ENCODE measurements around the gene BRINP3. TPM values are rescaled to one million over a fixed set of nuclear protein-coding genes. Genes with fewer than 3 reads are reported as not detected.

BRINP3 gene
- total RNA-seq, 1 experiment from 2014 or later = 0.28 TPM

DNA sequence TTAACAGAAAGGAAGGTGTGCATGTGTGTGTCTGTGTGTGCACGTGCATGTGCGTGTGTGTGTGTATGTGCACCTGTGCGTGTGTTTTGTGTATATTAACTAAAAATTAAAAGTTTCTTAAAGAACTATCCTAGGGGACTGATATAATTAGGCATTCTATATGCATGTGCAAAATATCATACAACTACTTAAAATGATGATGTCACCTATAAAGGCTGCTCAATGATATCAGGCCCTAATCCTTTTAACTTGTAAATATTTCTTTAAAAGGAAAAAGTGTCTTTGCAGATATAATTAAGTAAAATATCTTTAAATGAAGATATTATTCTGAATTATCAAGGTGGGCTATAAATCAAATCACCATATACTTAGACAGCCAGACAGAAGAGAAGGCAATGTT is 64.5 kb downstream of the BRINP3 start (continued):
- TF ChIP-seq, protein P1, sequence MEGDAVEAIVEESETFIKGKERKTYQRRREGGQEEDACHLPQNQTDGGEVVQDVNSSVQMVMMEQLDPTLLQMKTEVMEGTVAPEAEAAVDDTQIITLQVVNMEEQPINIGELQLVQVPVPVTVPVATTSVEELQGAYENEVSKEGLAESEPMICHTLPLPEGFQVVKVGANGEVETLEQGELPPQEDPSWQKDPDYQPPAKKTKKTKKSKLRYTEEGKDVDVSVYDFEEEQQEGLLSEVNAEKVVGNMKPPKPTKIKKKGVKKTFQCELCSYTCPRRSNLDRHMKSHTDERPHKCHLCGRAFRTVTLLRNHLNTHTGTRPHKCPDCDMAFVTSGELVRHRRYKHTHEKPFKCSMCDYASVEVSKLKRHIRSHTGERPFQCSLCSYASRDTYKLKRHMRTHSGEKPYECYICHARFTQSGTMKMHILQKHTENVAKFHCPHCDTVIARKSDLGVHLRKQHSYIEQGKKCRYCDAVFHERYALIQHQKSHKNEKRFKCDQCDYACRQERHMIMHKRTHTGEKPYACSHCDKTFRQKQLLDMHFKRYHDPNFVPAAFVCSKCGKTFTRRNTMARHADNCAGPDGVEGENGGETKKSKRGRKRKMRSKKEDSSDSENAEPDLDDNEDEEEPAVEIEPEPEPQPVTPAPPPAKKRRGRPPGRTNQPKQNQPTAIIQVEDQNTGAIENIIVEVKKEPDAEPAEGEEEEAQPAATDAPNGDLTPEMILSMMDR (IDR thresholded peaks at IDR 0.05) = no peak
- TF ChIP-seq, protein P2, sequence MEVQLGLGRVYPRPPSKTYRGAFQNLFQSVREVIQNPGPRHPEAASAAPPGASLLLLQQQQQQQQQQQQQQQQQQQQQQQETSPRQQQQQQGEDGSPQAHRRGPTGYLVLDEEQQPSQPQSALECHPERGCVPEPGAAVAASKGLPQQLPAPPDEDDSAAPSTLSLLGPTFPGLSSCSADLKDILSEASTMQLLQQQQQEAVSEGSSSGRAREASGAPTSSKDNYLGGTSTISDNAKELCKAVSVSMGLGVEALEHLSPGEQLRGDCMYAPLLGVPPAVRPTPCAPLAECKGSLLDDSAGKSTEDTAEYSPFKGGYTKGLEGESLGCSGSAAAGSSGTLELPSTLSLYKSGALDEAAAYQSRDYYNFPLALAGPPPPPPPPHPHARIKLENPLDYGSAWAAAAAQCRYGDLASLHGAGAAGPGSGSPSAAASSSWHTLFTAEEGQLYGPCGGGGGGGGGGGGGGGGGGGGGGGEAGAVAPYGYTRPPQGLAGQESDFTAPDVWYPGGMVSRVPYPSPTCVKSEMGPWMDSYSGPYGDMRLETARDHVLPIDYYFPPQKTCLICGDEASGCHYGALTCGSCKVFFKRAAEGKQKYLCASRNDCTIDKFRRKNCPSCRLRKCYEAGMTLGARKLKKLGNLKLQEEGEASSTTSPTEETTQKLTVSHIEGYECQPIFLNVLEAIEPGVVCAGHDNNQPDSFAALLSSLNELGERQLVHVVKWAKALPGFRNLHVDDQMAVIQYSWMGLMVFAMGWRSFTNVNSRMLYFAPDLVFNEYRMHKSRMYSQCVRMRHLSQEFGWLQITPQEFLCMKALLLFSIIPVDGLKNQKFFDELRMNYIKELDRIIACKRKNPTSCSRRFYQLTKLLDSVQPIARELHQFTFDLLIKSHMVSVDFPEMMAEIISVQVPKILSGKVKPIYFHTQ (CRISPR knock-in tag; IDR thresholded peaks at IDR 0.05) = no peak
- TF ChIP-seq, protein P3, sequence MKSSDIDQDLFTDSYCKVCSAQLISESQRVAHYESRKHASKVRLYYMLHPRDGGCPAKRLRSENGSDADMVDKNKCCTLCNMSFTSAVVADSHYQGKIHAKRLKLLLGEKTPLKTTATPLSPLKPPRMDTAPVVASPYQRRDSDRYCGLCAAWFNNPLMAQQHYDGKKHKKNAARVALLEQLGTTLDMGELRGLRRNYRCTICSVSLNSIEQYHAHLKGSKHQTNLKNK (CRISPR knock-in tag; IDR thresholded peaks at IDR 0.05) = no peak

DNA sequence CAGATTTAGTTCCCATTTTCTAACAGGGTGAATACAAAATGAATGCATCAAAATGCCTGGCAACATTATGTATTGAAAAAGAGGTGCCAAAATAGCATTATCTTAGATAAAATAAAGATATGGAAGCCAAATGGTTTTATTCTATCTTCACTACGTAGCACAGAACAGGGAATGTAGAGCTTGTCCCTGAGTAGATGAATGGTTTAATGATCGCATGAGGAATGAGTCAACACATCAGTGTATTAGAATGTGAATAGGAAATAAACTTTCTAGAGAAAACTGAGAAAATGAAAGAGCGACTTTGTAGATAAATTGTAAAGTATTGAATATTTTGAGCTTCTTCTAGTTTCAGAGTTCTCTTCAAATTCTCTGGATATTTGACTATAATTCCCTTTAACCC is 74.3 kb downstream of the BRINP3 start:
- H3K9me3 Mint-ChIP-seq = no peaks in the 10 kb centered on the region
- no peak for ATAC-seq
- H3K36me3 Mint-ChIP-seq = no peaks in the 10 kb centered on the region
- H3K27ac Mint-ChIP-seq = no peak overlapping the region
- no peaks in the 10 kb centered on the region for H3K27me3 Mint-ChIP-seq (ENCODE audit: low read depth)
- H3K4me1 Mint-ChIP-seq = no peaks in the 10 kb centered on the region
- TF ChIP-seq ELF4 (CRISPR knock-in tag; IDR thresholded peaks at IDR 0.05; ENCODE audit: low read depth) (no peak), JAZF1 (CRISPR knock-in tag; IDR thresholded peaks at IDR 0.05) (no peak), FOXP1 (CRISPR knock-in tag; IDR thresholded peaks at IDR 0.05; ENCODE audit: borderline replicate concordance) (no peak), ATF1 (CRISPR knock-in tag; IDR thresholded peaks at IDR 0.05) (no peak), GABPB1 (CRISPR knock-in tag; IDR thresholded peaks at IDR 0.05) (no peak), ZNF138 (CRISPR knock-in tag; conservative IDR thresholded peaks at IDR 0.05) (no peak), NFATC4 (CRISPR knock-in tag; IDR thresholded peaks at IDR 0.05) (no peak), ZNF263 (CRISPR knock-in tag; IDR thresholded peaks at IDR 0.05; ENCODE audit: low read depth) (no peak), MXD4 (CRISPR knock-in tag; IDR thresholded peaks at IDR 0.05; ENCODE audit: borderline replicate concordance) (no peak), ZBTB21 (CRISPR knock-in tag; IDR thresholded peaks at IDR 0.05; ENCODE audit: borderline replicate concordance) (no peak), FOXJ3 (CRISPR knock-in tag; IDR thresholded peaks at IDR 0.05; ENCODE audit: borderline replicate concordance) (no peak), SMAD4 (CRISPR knock-in tag; IDR thresholded peaks at IDR 0.05) (no peak)
- TF ChIP-seq, protein P2 (CRISPR knock-in tag; IDR thresholded peaks at IDR 0.05) = no peak
- TF ChIP-seq, protein P4, sequence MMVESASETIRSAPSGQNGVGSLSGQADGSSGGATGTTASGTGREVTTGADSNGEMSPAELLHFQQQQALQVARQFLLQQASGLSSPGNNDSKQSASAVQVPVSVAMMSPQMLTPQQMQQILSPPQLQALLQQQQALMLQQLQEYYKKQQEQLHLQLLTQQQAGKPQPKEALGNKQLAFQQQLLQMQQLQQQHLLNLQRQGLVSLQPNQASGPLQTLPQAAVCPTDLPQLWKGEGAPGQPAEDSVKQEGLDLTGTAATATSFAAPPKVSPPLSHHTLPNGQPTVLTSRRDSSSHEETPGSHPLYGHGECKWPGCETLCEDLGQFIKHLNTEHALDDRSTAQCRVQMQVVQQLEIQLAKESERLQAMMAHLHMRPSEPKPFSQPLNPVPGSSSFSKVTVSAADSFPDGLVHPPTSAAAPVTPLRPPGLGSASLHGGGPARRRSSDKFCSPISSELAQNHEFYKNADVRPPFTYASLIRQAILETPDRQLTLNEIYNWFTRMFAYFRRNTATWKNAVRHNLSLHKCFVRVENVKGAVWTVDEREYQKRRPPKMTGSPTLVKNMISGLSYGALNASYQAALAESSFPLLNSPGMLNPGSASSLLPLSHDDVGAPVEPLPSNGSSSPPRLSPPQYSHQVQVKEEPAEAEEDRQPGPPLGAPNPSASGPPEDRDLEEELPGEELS (CRISPR knock-in tag; IDR thresholded peaks at IDR 0.05) = no peak
- no peak overlapping the region for H3K4me3 Mint-ChIP-seq
- no peak for DNase-seq (ENCODE audit: low spot score)
- CTCF ChIA-PET = no interaction called here
- POLR2A ChIA-PET = no interaction called here

Data from WTC11 (cell line).